ENCODE results near the gene JPH2. TPM values are rescaled to one million over a fixed set of nuclear protein-coding genes. Genes with fewer than 3 reads are reported as not detected.

Gene JPH2
- total and polyA plus RNA-seq, 9 donors: 0.48 to 27.4 (median 3.0) TPM

DNA sequence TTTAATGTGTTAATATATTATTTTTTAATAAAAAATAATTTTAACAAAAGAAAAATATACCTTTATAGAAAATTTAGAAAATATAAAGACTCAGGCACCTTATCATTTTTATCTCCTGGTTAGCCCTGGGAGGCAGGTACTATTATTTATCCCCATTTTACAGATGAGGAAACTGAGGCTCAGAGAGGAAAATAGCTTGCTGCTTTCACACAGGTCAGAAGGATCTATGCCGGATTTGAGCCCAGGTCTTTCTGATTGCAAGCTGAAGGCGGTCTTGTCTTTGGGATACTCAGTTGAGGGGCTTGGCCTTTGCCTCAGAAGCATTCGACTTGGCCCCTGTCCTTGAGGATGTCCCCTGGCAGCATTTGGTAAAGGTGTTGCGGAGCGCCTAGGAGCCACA is 35.0 kb upstream of the JPH2 start:
- WGBS, 3 donors: 86 to 95% (median 87%) methylated on average over 5 of the region's 5 CpGs

DNA sequence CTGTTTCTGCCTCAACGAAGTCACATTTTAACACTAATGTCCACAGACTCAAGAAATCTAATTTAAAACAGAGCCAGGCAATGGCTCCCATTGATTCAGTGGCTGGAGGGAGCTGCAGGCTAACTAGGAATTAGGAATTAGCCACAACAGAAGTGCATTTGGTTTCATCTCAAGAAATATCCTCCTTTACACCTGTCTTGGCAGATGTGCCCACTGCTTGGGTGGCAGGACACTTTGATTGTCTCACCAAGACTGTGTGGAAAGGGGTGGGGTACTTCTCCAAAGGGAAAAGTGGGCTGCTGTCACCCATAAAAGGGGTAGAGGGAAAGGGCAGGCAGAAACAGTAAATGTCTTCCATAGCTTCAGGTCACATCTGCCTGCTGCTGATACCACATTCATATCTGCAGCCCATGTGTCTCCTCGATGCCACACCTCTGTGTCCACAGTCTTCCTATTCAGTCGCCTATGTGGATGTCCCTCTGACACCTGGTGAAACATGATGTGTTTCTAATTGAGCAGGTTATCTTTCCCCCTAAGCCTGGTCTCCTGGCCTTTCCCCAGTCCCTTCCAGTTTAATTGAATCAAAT is 34.5 kb upstream of the JPH2 start:
- no peak overlapping the region for H3K27ac ChIP-seq
- peaks cover 3% of the 10 kb centered on the region for H3K4me1 ChIP-seq (ENCODE audit: insufficient read depth)
- intact Hi-C loops (cut with DNase I): loop anchor here in 1 of 4 donors (5.0 kb wide), 1 partner anchor 161 kb away; no protein-coding TSS in a partner anchor
- DNase-seq: no peak
- 86 to 97% (median 89%) methylated on average over 3 of the region's 3 CpGs for WGBS, 3 donors
- H3K4me3 ChIP-seq: no peak overlapping the region
- H3K27me3 ChIP-seq: no peaks in the 10 kb centered on the region
- no peaks in the 10 kb centered on the region for H3K9me3 ChIP-seq
- TF ChIP-seq EP300 (IDR thresholded peaks at IDR 0.05) (no peak), POLR2A (IDR thresholded peaks at IDR 0.05) (no peak)
- TF ChIP-seq, protein P1, sequence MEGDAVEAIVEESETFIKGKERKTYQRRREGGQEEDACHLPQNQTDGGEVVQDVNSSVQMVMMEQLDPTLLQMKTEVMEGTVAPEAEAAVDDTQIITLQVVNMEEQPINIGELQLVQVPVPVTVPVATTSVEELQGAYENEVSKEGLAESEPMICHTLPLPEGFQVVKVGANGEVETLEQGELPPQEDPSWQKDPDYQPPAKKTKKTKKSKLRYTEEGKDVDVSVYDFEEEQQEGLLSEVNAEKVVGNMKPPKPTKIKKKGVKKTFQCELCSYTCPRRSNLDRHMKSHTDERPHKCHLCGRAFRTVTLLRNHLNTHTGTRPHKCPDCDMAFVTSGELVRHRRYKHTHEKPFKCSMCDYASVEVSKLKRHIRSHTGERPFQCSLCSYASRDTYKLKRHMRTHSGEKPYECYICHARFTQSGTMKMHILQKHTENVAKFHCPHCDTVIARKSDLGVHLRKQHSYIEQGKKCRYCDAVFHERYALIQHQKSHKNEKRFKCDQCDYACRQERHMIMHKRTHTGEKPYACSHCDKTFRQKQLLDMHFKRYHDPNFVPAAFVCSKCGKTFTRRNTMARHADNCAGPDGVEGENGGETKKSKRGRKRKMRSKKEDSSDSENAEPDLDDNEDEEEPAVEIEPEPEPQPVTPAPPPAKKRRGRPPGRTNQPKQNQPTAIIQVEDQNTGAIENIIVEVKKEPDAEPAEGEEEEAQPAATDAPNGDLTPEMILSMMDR (IDR thresholded peaks at IDR 0.05): no peak
- no peaks in the 10 kb centered on the region for H3K36me3 ChIP-seq

More for the DNA sequence above, 35.0 kb upstream of the JPH2 start:
- H3K4me3 ChIP-seq: no peak overlapping the region
- DNase-seq: no peak
- H3K27me3 ChIP-seq: no peaks in the 10 kb centered on the region
- no peaks in the 10 kb centered on the region for H3K9me3 ChIP-seq
- TF ChIP-seq, protein P1 (IDR thresholded peaks at IDR 0.05): no peak
- TF ChIP-seq EP300 (IDR thresholded peaks at IDR 0.05) (no peak), POLR2A (IDR thresholded peaks at IDR 0.05) (no peak)
- peaks cover 3% of the 10 kb centered on the region for H3K4me1 ChIP-seq (ENCODE audit: insufficient read depth)
- H3K36me3 ChIP-seq: no peaks in the 10 kb centered on the region
- intact Hi-C loops (cut with DNase I): loop anchor here in 1 of 4 donors (5.0 kb wide), 1 partner anchor 160 kb away; no protein-coding TSS in a partner anchor
- no peak overlapping the region for H3K27ac ChIP-seq

DNA sequence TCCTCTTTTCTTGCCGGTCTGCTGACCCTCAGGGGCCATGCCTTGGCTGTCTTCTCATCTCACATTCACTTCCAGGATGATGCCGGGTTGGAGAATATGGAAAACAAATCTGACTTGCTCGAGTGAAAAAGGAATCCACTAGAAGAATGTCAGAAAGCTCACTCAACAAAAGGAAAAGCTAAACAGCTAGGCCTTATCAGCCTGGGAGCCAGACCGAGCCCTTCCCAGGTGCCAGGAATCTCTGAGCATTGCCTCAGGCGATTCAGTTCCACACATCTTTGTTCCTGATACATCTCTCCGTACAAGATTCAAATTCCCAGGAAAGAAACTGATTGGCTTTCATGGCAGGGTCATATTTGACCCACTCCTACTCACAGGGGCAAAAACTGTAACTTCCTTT is 32.8 kb upstream of the JPH2 start:
- TF ChIP-seq POLR2A (IDR thresholded peaks at IDR 0.05): no peak
- TF ChIP-seq, protein P1 (IDR thresholded peaks at IDR 0.05): no peak
- TF ChIP-seq EP300 (IDR thresholded peaks at IDR 0.05): no peak
- no peak for DNase-seq
- Histone ChIP-seq H3K27ac (no peak overlapping the region), H3K4me1 (ENCODE audit: insufficient read depth) (peaks cover 3% of the 10 kb centered on the region), H3K36me3 (no peaks in the 10 kb centered on the region), H3K9me3 (no peaks in the 10 kb centered on the region), H3K4me3 (no peak overlapping the region), H3K27me3 (no peaks in the 10 kb centered on the region)
- intact Hi-C loops (cut with DNase I): loop anchor here (5.0 to 10.0 kb wide), 7 partner anchors 93 to 395 kb away; partner anchors contain the start of gene FITM2 (in 1 of the 4)
- 19 to 49% (median 40%) methylated on average over 6 of the region's 6 CpGs for WGBS, 3 donors

GRCh38 chr20:44219170-44219730 is 32.3 kb upstream of the JPH2 start:
- H3K4me3 ChIP-seq: no peak overlapping the region
- H3K27me3 ChIP-seq: no peaks in the 10 kb centered on the region
- H3K36me3 ChIP-seq: no peaks in the 10 kb centered on the region
- H3K4me1 ChIP-seq (ENCODE audit: insufficient read depth): peaks cover 3% of the 10 kb centered on the region
- intact Hi-C loops (cut with DNase I): loop anchor here (5.0 to 10.0 kb wide), 6 partner anchors 93 to 396 kb away; partner anchors contain the start of gene FITM2 (in 1 of the 4)
- no peak overlapping the region for H3K27ac ChIP-seq
- TF ChIP-seq POLR2A (IDR thresholded peaks at IDR 0.05) (no peak), EP300 (IDR thresholded peaks at IDR 0.05) (no peak)
- TF ChIP-seq, protein P1 (IDR thresholded peaks at IDR 0.05): no peak
- no peaks in the 10 kb centered on the region for H3K9me3 ChIP-seq
- WGBS, 3 donors: 21 to 46% (median 40%) methylated on average over 5 of the region's 5 CpGs
- no peak for DNase-seq
